HG03095 (cell line): Measurements from ENCODE around the gene CALN1.
"Not testable (repeated sequence)": the region's sequence is repeated elsewhere in the genome, so short reads cannot be mapped to it uniquely, and the experiment has no call there.

Experiments used
- ATAC-seq: cut with Tn5 transposase; IDR thresholded peaks from one replicate; pipeline ENCODE4 v1.9.1; 2021; ENCODE audit warnings: moderate library complexity; ENCODE audit not compliant: unreplicated experiment

CALN1 gene

GRCh38 chr7:72412121-72412618, at the start of gene CALN1:
CALN1 (minus strand) TSS chr7:72412338.
- not testable (repeated sequence) for ATAC-seq

GRCh38 chr7:72453471-72453870, 41.3 kb upstream of the CALN1 start:
- no peak for ATAC-seq

GRCh38 chr7:72447465-72448204, 35.5 kb upstream of the CALN1 start:
- ATAC-seq: no peak

- ATAC-seq: no peak
Measured at GRCh38 chr7:72446591-72447462, 34.7 kb upstream of the CALN1 start.

- ATAC-seq: no peak
Measured at GRCh38 chr7:72446131-72446530, 34.0 kb upstream of the CALN1 start.

- ATAC-seq: no peak
Measured at GRCh38 chr7:72445580-72445979, 33.4 kb upstream of the CALN1 start.

GRCh38 chr7:72445075-72445474, 32.9 kb upstream of the CALN1 start:
- no peak for ATAC-seq

- no peak for ATAC-seq
Measured at GRCh38 chr7:72444026-72444776, 32.1 kb upstream of the CALN1 start.

- no peak for ATAC-seq
Measured at GRCh38 chr7:72441791-72442190, 29.7 kb upstream of the CALN1 start.

- ATAC-seq: no peak
Measured at GRCh38 chr7:72438491-72438890, 26.4 kb upstream of the CALN1 start.

- no peak for ATAC-seq
Measured at GRCh38 chr7:72437610-72438009, 25.5 kb upstream of the CALN1 start.

- no peak for ATAC-seq
Measured at GRCh38 chr7:72437061-72437585, 25.0 kb upstream of the CALN1 start.

GRCh38 chr7:72435925-72436480, 23.9 kb upstream of the CALN1 start:
- ATAC-seq: no peak

GRCh38 chr7:72435366-72435765, 23.2 kb upstream of the CALN1 start:
- no peak for ATAC-seq

GRCh38 chr7:72430531-72430930, 18.4 kb upstream of the CALN1 start:
- no peak for ATAC-seq

- no peak for ATAC-seq
Measured at GRCh38 chr7:72429316-72429715, 17.2 kb upstream of the CALN1 start.

GRCh38 chr7:72416846-72417245, 4.7 kb upstream of the CALN1 start:
- ATAC-seq: no peak

- ATAC-seq: no peak
Measured at GRCh38 chr7:72415586-72415985, 3.4 kb upstream of the CALN1 start.

GRCh38 chr7:72413886-72414285, 1.7 kb upstream of the CALN1 start:
- ATAC-seq: no peak

- no peak for ATAC-seq
Measured at GRCh38 chr7:72413290-72413689, 1.2 kb upstream of the CALN1 start.

- no peak for ATAC-seq
Measured at GRCh38 chr7:72411419-72411818, 719 bp downstream of the CALN1 start.
